ENCODE measurements around the gene ADSS1.
"Not testable (repeated sequence)": the region's sequence is repeated elsewhere in the genome, so short reads cannot be mapped to it uniquely, and the experiment has no call there.

ADSS1 gene

GRCh38 chr14:104717646-104718045 lies 6.4 kb upstream of the ADSS1 start:
- DNase-seq (ENCODE audit: low read depth in 2 of 2): no peak

- DNase-seq (ENCODE audit: low read depth in 2 of 2): no peak
Measured at GRCh38 chr14:104718147-104718546, 5.9 kb upstream of the ADSS1 start.

- DNase-seq (ENCODE audit: low read depth in 2 of 2): no peak
Measured at GRCh38 chr14:104718871-104719270, 5.2 kb upstream of the ADSS1 start.

- DNase-seq (ENCODE audit: low read depth in 2 of 2): no peak
Measured at GRCh38 chr14:104719343-104719742, 4.7 kb upstream of the ADSS1 start.

- DNase-seq (ENCODE audit: low read depth in 2 of 2): no peak
Measured at GRCh38 chr14:104721505-104722431, 2.3 kb upstream of the ADSS1 start.

GRCh38 chr14:104722938-104723650 lies 935 bp upstream of the ADSS1 start:
- no peak for DNase-seq (ENCODE audit: low read depth in 2 of 2)

- no peak for DNase-seq (ENCODE audit: low read depth in 2 of 2)
Measured at GRCh38 chr14:104724407-104724980, 465 bp downstream of the ADSS1 start.

GRCh38 chr14:104724981-104725771 lies 1.1 kb downstream of the ADSS1 start:
- no peak for DNase-seq (ENCODE audit: low read depth in 2 of 2)

- DNase-seq (ENCODE audit: low read depth in 2 of 2): no peak
Measured at GRCh38 chr14:104725772-104726548, 1.9 kb downstream of the ADSS1 start.

- no peak for DNase-seq (ENCODE audit: low read depth in 2 of 2)
Measured at GRCh38 chr14:104726600-104727451, 2.8 kb downstream of the ADSS1 start.

GRCh38 chr14:104728631-104729030 lies 4.6 kb downstream of the ADSS1 start:
- no peak for DNase-seq (ENCODE audit: low read depth in 2 of 2)

GRCh38 chr14:104729176-104729834 lies 5.3 kb downstream of the ADSS1 start:
- not testable (repeated sequence) for DNase-seq (ENCODE audit: low read depth in 2 of 2)

- no peak for DNase-seq (ENCODE audit: low read depth in 2 of 2)
Measured at GRCh38 chr14:104729835-104730181, 5.8 kb downstream of the ADSS1 start.

- DNase-seq (ENCODE audit: low read depth in 2 of 2): no peak
Measured at GRCh38 chr14:104730487-104730886, 6.5 kb downstream of the ADSS1 start.

- DNase-seq (ENCODE audit: low read depth in 2 of 2): no peak
Measured at GRCh38 chr14:104731320-104732294, 7.6 kb downstream of the ADSS1 start.

GRCh38 chr14:104732355-104732804 lies 8.4 kb downstream of the ADSS1 start:
- no peak for DNase-seq (ENCODE audit: low read depth in 2 of 2)

- no peak for DNase-seq (ENCODE audit: low read depth in 2 of 2)
Measured at GRCh38 chr14:104732931-104733681, 9.1 kb downstream of the ADSS1 start.

Data from activated CD8-positive, alpha-beta memory T cell treated with anti-CD3 and anti-CD28 coated beads for 4 hours (primary cell).